HuH-7 (cell line): ENCODE results near the gene AP1S2.
A peak's percentile ranks its signal among the peaks of the same experiment; 100 is the strongest.
"Not testable (repeated sequence)": the region's sequence is repeated elsewhere in the genome, so short reads cannot be mapped to it uniquely, and the experiment has no call there.

Experiments
- DNase-seq: peaks from one replicate; pipeline ENCODE4 v3.0.0; 2011; ENCODE audit warnings: low spot score

Gene AP1S2

DNA sequence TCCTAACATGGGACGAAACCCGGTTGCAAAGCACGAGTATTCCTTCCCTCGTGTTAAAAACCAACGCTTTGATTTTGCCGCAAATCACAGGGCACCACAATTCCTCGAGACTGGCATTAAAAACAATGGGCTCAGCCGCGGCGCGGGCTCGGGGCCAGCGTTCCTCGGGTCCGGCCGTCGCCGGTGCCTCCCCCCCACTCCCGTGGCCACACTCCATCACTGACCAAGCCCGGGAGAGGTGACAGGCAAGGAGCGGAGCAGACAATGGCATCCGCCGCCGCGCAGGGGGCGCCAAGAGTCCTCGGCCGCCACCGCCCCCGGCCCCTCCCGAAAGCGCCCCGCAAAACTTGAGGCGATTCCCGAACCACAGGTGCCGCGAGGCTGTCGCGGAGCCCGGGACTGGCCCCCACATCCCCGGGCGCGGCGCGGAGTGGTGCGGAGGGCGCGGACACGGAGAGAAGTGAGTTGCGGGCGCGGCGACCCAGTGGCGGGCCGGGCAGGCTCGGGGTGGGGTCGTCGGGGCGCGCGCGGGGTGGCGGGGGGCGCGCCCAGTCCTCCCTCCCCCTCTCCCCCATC, 445 bp downstream of the AP1S2 start:
- DNase-seq: peak; percentile 24

DNA sequence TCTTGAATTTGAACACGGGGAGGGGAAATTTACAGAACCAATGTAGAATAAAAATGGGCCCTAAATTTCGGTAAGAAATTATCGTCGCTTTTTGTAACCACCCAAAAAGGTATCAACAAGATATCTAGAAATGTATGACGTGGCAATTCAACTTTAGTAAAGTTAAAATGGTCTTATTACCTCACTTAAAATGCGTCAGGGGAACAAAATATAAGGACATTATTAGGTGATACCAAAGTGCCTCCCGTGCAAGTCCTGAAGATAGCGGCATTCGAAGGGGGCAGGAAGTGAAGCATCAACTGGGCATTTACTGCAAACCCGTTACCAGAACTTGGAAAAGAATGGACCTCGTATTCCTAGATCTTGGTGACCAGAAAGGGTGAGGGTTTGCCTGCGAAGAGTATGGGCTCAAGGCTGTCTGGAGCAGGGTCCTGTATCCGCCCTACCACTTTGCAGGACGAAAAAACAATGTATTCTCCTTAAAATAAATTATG, 980 bp downstream of the AP1S2 start:
- no peak for DNase-seq

DNA sequence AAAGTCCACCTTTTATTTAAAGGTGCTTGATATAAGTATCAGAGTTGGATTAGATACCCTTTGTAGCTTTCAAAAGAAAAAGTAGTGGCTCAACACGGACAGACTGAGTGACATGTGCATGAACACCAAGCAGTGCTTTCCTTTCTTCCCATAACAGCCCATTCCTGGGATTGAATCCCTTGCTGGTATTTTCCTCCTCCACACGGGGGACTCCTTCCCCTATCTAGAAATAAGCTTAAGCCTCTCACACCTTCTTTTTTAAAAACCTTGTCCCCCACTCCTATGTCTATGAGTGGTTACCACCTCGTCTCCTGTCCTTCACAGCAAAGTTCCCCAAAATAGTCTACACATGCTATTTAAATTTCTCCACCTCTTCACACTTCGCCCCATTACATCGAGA, 5.1 kb downstream of the AP1S2 start:
- DNase-seq: peak; percentile 8

DNA sequence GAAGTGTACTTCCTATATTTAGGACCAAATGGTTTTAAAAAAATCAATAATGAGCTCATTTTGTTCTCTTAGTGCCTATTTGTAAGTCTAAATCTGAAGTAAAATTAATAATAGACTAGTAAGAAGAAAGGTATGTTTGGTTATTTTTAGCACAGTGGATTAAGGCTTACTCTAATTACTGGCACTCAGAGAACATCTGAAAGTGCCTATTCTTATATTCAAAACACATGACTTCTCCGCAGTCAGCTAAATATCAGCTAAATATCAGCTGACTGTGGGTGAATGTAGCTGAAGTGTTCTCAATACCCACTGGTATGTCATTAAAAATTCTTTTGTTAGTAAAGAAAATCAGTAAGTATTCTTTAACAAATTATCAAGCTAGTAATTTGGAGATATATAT, 6.0 kb downstream of the AP1S2 start:
- no peak for DNase-seq

DNA sequence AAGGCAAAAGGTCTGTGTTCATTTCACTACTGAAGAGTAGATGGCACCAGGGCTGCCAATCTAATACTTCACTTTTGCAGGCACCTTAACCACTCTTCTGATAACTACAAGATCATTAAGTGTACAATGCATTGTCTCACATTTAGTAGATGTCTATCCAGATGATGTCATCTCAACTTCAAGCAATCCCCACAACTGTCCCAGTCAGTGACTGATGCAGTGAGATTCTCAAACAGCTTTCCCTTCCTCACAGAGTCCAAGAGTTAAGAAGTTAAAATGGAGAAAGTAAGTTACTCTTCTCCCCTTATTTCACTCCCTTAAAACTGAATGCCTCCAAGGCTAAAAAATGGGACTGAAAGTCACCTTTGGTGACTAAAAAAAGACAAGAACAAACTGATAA, 10.7 kb downstream of the AP1S2 start:
- no peak for DNase-seq

DNA sequence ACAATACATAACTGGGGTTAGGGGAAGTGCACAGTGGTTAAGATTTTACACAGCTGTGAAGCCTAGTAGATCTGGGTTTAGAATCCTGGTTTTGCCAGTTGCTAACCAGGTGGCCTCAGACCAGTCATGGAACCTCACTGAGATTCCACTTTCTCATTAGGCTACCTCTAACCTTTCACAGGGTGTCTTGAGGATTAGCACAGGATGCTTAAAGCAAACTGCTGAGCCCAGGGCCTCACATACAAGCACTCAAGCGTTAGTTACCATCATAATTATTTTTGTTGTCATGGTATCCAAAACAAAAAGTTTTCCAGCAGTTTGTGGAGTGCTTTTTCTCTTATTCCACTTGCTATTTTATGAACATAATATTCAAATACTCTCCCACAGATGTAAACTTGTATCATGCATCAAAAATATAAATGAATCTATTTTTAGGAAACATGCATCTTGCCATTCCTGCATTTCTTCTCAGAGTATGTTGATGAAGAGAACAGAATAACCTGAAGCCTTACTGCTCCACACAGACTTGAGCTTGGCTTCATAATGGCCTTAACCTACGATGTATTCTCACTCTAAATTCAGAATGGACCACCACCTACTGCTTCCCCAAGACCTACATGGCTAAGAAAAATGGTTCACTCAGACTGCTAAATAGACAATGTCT, 12.6 kb downstream of the AP1S2 start:
- DNase-seq: no peak

DNA sequence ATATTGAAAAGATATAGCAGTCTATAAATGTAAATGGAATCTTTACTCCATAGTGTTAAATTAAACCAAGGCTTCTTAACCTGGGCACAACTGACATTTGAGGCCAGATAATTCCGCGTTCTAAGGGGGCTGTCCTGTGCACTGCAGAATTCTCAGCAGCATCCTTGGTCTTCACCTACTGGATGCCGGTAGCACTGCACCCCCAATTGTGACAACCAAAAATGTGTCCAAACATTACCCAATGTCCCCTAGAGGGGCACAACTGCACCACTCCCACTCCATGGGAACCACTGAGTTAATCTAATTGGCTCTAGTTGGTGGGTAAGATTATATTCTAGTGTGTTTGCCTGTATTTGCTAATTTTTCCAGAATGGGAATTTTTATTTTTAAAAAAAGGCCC, 16.6 kb downstream of the AP1S2 start:
- DNase-seq: no peak

DNA sequence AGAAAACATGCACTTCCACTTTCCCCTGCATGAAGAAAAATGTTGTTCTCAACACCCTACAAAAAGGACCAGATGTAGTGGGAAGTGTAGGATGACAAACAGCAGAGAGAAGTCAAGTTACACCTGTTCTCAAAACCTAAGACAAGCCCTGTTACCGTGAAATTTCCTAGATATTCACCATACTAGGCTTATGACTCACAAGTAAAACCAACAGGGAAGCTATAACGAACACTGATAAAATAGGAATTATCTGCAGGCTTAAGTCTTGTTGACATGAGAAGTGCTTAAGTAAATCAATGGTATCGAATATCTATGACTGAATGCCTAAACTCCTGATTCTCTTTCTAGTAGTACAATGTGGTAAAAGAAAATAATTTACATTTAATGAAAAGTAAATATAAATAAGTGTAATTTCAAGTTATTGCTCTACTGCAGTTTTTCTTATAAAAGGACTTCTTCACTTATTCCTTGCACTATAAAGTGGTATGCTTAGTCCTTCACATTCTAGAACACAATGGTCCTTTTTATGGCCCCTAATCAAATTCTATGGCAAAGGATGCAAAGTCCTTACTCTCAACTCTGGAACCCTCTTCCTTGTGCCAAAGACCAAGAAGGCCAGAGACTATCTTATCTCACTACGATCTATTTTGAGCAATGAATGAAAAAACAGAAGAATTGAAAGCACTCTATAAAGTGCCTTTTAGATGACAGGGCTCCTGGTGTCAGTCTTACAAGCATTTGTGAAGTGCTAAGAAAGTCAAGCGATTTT, 19.6 kb downstream of the AP1S2 start:
- DNase-seq: no peak

DNA sequence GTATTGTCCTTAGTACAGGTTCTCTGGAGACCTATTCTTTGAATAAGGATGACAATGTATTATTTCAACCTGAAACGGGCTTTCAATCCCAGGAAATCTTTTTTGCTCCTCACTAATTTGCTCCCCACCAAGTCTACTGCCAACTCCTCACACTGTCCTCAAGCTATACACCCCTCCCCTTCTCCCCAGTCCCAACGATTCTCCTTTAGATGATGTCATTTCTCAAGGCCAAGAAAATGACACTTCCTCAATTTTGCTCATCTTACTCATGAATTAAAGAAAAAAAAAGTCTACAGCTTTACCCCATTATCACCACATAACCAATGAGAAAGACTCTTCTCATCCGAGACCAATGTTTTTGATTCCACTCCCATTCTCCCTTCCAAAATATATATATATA, 20.6 kb downstream of the AP1S2 start:
- DNase-seq: no peak

DNA sequence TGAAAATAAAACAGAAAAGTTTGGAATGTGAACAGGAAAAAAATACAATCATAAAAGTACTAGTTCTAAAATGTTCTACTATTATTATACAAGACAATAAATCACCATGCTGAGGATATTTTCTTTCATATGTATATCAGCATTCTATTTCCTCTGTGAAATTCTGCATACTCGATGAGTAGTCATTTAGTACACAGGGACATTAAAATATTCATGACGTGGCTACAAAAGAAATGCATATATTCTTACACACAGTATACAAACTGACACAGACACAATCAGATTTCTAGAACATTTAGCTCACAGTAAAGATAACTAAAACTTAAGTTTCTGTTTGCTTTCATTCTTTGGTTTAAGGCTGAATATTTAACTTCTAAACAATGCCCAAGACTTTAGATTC, 23.3 kb downstream of the AP1S2 start:
- not testable (repeated sequence) for DNase-seq

DNA sequence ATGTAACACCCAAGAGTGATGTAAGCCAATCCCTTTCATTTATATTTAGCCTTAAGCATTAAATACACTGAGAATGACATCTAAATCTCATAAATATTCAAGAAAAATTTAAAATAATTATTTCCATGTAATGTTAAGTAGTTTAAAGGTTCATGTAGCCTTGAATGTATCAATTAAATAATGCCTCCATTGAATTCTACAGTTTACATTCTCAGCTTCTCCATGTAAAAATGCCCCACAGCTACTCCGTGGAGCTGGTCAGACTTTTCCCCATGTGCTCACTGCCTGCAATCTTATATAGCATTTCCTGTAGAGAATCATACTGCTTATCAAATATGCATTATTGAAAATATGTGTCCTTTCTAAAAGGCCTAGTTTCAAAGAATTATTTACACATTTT, 25.4 kb downstream of the AP1S2 start:
- DNase-seq: no peak

DNA sequence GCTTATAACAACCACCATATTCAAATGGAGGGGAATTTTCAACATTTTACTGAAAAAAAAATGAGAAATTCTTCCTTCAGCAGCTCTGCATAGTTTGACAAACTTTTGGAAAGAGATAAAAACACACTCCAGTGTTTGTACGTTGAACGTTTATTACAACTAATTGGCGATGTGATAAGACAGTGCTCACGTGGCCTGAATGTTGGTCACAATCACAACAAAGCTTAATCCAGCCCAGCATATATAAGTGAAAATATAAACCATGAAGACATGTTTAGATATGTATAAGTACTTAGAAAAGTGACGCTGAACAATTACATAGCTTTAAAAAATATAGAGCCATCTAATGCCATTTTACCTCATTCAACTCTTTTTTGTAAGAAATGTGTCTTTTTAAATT, 28.7 kb downstream of the AP1S2 start:
- no peak for DNase-seq

DNA sequence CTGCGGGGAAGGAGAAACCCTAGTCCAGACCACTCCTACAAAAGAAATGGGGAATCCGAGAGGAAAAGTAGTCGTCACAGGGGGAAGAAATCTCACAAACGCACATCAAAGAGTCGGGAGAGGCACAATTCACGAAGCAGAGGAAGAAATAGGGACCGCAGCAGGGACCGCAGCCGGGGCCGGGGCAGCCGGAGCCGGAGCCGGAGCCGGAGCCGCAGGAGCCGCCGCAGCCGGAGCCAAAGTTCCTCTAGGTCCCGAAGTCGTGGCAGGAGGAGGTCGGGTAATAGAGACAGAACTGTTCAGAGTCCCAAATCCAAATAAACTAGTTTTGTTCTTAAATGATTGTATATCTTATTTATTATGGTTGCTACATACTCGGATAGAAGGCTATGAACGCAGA, 31.7 kb downstream of the AP1S2 start:
- DNase-seq: no peak

DNA sequence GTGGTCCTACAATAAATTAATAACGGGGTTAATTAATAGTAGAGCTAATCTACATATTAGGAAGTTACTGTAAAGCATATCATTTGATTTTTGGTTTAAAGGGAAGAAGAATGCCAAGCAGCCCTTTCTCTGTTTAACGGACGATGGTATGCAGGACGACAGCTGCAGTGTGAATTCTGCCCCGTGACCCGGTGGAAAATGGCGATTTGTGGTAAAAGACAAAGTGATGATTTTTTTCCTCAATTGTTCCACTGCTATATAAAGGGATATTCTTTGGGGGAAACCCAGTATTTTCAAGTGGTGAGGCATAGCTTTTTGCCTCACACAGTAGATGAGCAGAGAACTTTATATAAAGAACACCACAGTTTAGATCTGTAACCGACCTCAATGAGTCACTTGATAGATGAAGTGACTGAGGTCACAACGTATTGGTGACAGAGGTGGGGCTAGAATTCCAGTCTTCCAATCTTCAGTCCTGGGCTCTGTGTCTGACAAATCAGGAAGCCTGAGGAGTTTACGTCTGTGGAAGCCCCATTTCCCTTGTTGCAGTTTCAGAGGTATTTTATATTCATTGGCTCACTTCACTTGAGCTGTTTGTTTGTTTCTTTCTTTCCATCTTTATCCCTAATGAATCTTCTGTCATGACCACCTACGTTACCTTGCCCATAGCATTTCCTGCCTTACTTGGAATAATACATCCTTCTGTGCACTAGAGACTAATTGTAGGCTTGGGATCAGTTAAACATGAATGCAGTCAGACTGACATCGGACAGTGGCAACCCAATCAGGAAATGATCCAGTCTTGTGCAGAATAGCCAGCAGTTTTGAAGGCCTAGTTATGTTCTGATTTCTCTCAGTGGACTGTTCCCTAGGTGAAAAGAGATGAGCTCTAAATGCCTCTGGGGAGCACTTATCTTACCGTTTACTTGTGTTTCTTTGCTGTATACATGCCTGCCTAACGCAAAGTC, 34.2 kb downstream of the AP1S2 start:
- no peak for DNase-seq

DNA sequence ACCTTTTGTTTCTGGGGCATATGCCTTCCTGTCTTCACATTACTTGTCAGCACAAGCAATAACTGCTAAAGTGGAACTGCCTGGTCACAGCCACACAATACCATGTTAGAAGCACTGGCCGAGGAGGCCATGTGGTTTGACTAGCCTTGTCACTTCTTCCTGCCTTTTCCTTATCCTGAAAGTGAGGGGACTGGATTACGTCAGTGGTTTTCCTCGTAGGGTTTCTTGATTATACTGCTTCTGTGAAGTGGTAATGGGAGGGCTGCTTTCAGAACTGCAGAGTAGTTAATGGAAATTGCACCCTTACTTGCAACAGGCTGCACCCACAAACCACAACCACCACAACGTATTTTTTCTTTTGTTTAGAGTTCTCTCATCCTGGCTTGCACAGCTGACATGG, 37.7 kb downstream of the AP1S2 start:
- DNase-seq: no peak

DNA sequence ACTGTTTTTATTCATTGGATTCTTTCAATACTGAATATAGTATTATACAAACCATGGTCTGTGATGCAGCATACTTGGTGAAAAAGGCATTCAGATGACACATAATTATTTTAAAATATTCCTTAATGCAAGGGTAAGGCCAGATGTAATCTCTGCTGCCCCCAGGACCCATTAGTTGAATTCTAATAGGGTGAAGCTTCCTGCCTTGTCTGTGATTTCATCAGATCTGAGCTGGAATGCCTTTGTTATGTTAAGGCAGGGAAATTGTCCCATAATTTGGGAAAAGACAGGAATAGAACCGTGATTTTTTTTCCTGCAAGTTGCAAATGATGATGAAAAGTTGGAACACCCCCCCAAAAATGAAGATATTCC, 38.2 kb downstream of the AP1S2 start:
- DNase-seq: no peak

DNA sequence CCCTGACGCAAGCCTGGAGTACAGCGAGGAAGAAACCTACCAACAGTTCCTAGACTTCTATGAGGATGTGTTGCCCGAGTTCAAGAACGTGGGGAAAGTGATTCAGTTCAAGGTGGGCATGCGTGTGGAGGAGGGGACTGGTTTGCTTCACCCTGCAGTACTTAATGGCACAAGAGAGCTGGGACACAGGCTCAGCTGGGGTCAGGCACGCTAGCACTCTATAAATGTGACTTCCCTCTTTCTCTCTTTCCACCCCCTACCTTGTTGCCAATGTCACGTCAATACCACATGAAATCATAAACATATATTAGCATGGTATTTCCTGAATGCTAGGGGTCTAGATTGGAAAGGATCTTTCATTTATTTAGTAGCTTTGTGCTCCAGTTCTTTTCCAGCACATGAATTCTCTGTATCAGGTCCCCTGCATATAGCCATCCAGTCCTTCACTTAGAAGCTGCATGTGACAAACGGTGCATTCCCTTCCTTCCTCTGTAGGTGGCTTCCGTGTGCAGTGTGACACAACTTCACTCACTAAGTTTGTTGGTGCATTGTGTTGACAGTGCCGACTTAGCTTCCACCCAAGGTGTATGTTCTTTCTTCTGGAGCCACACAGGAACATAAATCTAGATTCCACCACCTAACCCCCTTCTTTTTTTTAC, 38.7 kb downstream of the AP1S2 start:
- peak; percentile 32 for DNase-seq

DNA sequence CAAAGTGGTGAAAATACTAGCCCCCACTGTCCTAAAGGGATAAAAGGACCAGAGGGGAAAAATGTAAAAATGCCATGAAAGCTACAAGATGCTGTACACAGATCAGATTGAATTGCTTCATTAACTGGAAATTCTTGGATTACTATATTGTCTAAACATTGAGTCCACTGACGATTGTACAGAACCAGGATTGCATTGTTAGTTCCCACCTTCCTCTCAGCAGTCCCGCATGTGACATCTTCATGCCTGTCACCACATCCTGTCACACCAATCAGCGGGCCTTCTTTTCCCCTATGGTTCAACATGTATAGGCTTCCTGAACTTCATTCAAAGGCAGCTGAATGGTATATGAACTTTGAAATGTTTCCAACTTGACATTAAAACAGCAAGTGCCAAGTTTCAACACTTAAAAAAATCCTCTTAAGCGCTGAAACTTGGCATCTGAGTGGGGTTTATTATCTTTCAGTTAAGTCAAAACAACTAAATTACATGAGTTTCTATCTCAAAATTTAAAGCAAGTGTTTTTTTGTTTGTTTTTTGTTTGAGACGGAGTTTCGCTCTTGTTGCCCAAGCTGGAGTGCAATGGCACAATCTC, 39.7 kb downstream of the AP1S2 start:
- no peak for DNase-seq

DNA sequence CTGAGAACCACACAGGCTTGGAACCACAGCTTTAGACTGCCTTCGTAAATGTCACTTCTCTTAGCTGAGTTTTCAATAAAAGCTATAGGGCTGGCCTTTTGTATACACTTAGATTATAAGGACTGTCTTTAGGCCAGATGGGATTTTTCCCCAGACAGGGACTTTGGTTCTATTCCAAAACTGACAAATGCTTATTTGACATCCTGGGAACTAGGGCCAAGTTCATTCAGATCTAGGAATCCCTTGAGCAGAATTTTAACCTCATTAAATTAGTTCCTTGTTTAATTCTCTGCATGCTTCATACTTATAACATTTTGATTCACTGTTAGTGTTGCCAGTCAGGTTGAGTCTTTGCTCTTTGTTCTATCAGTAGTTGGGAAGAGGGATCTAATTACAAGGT, 41.2 kb downstream of the AP1S2 start:
- no peak for DNase-seq

DNA sequence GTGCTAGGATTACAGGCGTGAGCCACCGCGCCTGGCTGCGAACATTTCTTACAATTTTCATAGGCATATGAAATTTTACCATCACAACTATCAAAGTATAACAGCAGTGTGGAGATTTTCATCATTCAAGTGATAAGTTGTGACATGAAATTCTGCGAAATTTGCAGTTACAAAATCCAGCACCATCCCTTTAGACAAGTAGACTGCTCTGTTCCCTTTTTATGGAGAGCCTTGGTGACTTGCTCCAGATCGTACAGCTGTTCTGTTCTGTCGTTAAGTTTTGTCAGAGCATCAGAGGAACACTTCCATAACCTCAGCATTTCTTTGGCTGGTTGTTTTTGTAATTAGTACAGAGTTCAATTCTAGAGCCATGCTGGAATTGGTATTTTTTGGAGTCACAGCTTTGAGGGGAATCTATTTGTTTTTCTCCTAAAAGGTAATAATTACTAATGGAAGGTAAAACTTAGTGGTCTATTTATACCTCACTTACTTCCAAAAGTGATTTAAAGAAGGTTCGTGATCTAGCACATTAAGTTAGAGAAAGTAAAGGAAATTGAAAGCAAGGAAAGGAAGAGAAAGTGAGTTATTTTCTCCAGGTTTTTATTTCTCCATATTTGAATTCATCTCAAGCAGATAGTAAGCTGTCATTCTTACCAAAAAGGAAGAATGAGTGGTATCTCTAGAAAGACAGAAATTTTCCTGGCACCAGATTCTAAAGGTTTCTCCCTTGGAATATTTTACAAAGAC, 42.2 kb downstream of the AP1S2 start:
- no peak for DNase-seq

DNA sequence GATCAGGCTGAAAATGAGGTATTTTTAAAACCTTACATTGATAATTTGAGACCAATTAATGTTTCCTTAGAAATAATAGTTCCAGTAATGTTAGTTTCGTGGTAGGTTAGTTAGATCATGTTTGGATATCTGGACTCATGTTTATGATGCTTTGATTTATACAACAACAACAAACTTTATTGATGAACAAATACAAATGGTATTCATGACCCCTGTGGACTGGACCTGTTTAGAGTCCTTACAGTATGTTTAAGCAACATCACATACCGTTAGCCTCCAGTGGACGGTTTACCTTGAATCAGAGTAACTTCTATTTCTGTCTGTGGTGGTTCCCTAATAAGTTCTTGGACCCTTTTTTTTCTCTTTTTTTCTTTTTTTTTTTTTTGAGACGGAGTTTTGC, 46.4 kb downstream of the AP1S2 start:
- DNase-seq: no peak
